Thoracic aorta (tissue), 2 donors: ENCODE results near the gene SET. TPM values are rescaled to one million over a fixed set of nuclear protein-coding genes. Genes with fewer than 3 reads are reported as not detected.

Source experiments
- ATAC-seq: fragments of 150-250 bp; one replicate; pipeline ENCODE4 v1.8.0; 2017; ENCODE audit warnings: low read depth; ENCODE audit not compliant: insufficient number of reproducible peaks, low FRiP score
- DNase-seq: peaks from one replicate; pipeline ENCODE4 v3.0.0-alpha.2; 2020; ENCODE audit warnings: low spot score
- H3K27ac ChIP-seq, 2 donors: fragments of 200-600 bp; sonication (generic); 1 replicate in 1 of 2; 2 replicates in 1 of 2; pipeline ENCODE4 v1.5.1; 2016; ENCODE audit warnings: mild to moderate bottlenecking in 2 of 2, moderate library complexity in 2 of 2
- H3K27me3 ChIP-seq: fragments of 200-600 bp; sonication (generic); replicated peaks from 2 replicates; pipeline ENCODE4 v1.6.0; 2016; ENCODE audit warnings: mild to moderate bottlenecking; ENCODE audit not compliant: insufficient read depth
- H3K36me3 ChIP-seq: fragments of 200-600 bp; sonication (generic); one replicate; pipeline ENCODE4 v1.5.1; 2016
- H3K4me1 ChIP-seq, 2 donors: fragments of 200-600 bp; sonication (generic); 1 replicate in 1 of 2; 2 replicates in 1 of 2; pipeline versions ENCODE4 v1.5.1 to v1.6.0; 2016; ENCODE audit warnings: low read depth in 2 of 2, mild to moderate bottlenecking in 1 of 2; ENCODE audit not compliant: control insufficient read depth in 1 of 2
- H3K4me3 ChIP-seq: fragments of 200-600 bp; sonication (generic); 2 replicates; pipeline ENCODE4 v1.5.1; 2016; ENCODE audit warnings: mild to moderate bottlenecking
- H3K9me3 ChIP-seq: fragments of 200-600 bp; sonication (generic); 2 replicates; pipeline ENCODE4 v1.5.1; 2016
- CTCF ChIP-seq: fragments of 200-600 bp; sonication (generic); IDR thresholded peaks from one replicate; pipeline ENCODE4 v1.5.1; 2019; ENCODE audit warnings: antibody characterized with exemption
- total RNA-seq, 2 donors: library from RNA; depleted of rRNA; stranded (reverse); fragments of >200 nt; gene quantifications; one replicate each; pipeline versions ENCODE4 v1.1.0 to v1.2.3, GENCODE V29; 2016

Gene SET
- total RNA-seq, 2 donors from 2014 or later, result 83.3 to 201 TPM

- no peak overlapping the region for H3K27ac ChIP-seq
- no peaks in the 10 kb centered on the region for H3K9me3 ChIP-seq
- no peak for TF ChIP-seq CTCF
- ATAC-seq (no peak), DNase-seq (no peak)
- no peaks in the 10 kb centered on the region for H3K27me3 ChIP-seq
- peaks cover 0 to 18% of the 10 kb centered on the region in 2 donors for H3K4me1 ChIP-seq
- H3K4me3 ChIP-seq, result no peak overlapping the region
- H3K36me3 ChIP-seq, result no peaks in the 10 kb centered on the region
Measured at GRCh38 chr9:128720841-128721486, 31.9 kb downstream of the SET start.

- Histone ChIP-seq H3K27me3 (no peaks in the 10 kb centered on the region), H3K36me3 (no peaks in the 10 kb centered on the region), H3K27ac (no peak overlapping the region), H3K9me3 (no peaks in the 10 kb centered on the region), H3K4me3 (no peak overlapping the region), H3K4me1 (peaks cover 0 to 18% of the 10 kb centered on the region in 2 donors)
- ATAC-seq (no peak), DNase-seq (no peak)
- TF ChIP-seq CTCF, result no peak
Measured at GRCh38 chr9:128721487-128722010, 32.5 kb downstream of the SET start.

GRCh38 chr9:128722380-128723351 lies 33.6 kb downstream of the SET start:
- Histone ChIP-seq H3K36me3 (no peaks in the 10 kb centered on the region), H3K9me3 (no peaks in the 10 kb centered on the region), H3K4me3 (peak overlapping the region; percentile 76), H3K27me3 (no peaks in the 10 kb centered on the region), H3K4me1 (peaks cover 0 to 18% of the 10 kb centered on the region in 2 donors), H3K27ac (peak overlapping the region; percentile 70 to 79)
- TF ChIP-seq CTCF, result no peak
- ATAC-seq, result no peak
- DNase-seq, result no peak

GRCh38 chr9:128723352-128723865 lies 34.4 kb downstream of the SET start:
- no peak for DNase-seq
- TF ChIP-seq CTCF, result no peak
- no peaks in the 10 kb centered on the region for H3K9me3 ChIP-seq
- H3K27ac ChIP-seq, result peak overlapping the region; percentile 70 to 79
- peak overlapping the region; percentile 76 for H3K4me3 ChIP-seq
- no peaks in the 10 kb centered on the region for H3K36me3 ChIP-seq
- no peak for ATAC-seq
- no peaks in the 10 kb centered on the region for H3K27me3 ChIP-seq
- peaks cover 0 to 18% of the 10 kb centered on the region in 2 donors for H3K4me1 ChIP-seq
